WERI-Rb-1 (cell line): ENCODE measurements around the gene HSPB9.

Source experiments
- DNase-seq: peaks from one replicate; pipeline ENCODE4 v3.0.0-alpha.2; 2020
- H3K27ac ChIP-seq: fragments of 250-450 bp; sonication (Bioruptor Pico); 2 replicates; pipeline ENCODE4 v1.5.1; 2020; ENCODE audit warnings: mild to moderate bottlenecking, moderate library complexity
- H3K27me3 ChIP-seq: fragments of 250-450 bp; sonication (Bioruptor Pico); 2 replicates; pipeline ENCODE4 v1.5.1; 2021; ENCODE audit warnings: mild to moderate bottlenecking, low read depth, moderate library complexity; ENCODE audit not compliant: insufficient read depth, severe bottlenecking
- H3K36me3 ChIP-seq: fragments of 250-450 bp; sonication (Bioruptor Pico); 2 replicates; pipeline ENCODE4 v1.5.1; 2020; ENCODE audit warnings: mild to moderate bottlenecking, moderate library complexity
- H3K4me3 ChIP-seq: 2 replicates; pipeline ENCODE4 v1.5.1; 2011; ENCODE audit warnings: low read depth, mild to moderate bottlenecking, control low read depth, low read length
- H3K9me3 ChIP-seq: fragments of 250-450 bp; sonication (Bioruptor Pico); 2 replicates; pipeline ENCODE4 v1.5.1; 2021; ENCODE audit warnings: mild to moderate bottlenecking, moderate library complexity; ENCODE audit not compliant: severe bottlenecking
- TF ChIP-seq, protein P1 (sequence below): IDR thresholded peaks from 2 replicates; pipeline ENCODE4 v1.5.1; 2011; ENCODE audit warnings: low read depth, mild to moderate bottlenecking, control low read depth, inconsistent platforms, low read length

Gene HSPB9

GRCh38 chr17:42079541-42079940 lies 43.1 kb upstream of the HSPB9 start:
- DNase-seq: no peak
- Histone ChIP-seq H3K9me3 (no peaks in the 10 kb centered on the region), H3K27ac (no peak overlapping the region), H3K27me3 (no peaks in the 10 kb centered on the region), H3K36me3 (no peaks in the 10 kb centered on the region), H3K4me3 (no peak overlapping the region)
- TF ChIP-seq, protein P1, sequence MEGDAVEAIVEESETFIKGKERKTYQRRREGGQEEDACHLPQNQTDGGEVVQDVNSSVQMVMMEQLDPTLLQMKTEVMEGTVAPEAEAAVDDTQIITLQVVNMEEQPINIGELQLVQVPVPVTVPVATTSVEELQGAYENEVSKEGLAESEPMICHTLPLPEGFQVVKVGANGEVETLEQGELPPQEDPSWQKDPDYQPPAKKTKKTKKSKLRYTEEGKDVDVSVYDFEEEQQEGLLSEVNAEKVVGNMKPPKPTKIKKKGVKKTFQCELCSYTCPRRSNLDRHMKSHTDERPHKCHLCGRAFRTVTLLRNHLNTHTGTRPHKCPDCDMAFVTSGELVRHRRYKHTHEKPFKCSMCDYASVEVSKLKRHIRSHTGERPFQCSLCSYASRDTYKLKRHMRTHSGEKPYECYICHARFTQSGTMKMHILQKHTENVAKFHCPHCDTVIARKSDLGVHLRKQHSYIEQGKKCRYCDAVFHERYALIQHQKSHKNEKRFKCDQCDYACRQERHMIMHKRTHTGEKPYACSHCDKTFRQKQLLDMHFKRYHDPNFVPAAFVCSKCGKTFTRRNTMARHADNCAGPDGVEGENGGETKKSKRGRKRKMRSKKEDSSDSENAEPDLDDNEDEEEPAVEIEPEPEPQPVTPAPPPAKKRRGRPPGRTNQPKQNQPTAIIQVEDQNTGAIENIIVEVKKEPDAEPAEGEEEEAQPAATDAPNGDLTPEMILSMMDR: no peak

- TF ChIP-seq, protein P1: no peak
- H3K9me3 ChIP-seq: no peaks in the 10 kb centered on the region
- no peak overlapping the region for H3K27ac ChIP-seq
- H3K36me3 ChIP-seq: no peaks in the 10 kb centered on the region
- no peaks in the 10 kb centered on the region for H3K27me3 ChIP-seq
- no peak overlapping the region for H3K4me3 ChIP-seq
- no peak for DNase-seq
Measured at GRCh38 chr17:42081516-42082129, 41.0 kb upstream of the HSPB9 start.

DNA sequence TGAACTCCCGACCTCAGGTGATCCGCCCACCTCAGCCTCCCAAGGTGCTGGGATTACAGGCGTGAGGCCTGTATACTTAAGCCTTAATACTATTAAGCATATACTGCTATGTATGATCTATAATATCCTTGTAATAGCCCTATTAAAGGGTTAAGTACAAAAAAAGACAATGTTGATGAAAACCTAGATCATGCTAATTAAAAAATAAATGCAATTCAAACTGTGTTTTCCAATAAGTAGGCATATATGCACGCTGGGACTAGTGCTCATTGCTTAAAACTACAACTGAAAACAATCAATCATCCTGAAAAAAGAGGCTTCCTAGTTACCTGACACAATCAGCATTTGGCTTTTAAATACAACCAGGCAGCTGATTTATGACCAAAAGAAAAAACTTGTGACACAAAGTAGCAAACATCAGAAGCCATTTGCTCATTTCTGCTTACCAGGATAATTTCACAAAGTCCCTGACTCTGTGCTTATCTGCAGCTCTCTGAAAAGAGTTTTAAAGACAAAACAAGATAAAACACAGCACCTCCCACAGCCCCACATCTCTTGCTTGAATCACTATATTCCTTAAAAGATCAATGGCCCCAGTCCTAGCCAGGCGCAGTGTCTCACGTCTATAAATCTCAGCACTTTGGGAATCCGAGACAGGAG lies 35.4 kb upstream of the HSPB9 start:
- no peaks in the 10 kb centered on the region for H3K9me3 ChIP-seq
- no peaks in the 10 kb centered on the region for H3K36me3 ChIP-seq
- peak; percentile 45 for DNase-seq
- no peaks in the 10 kb centered on the region for H3K27me3 ChIP-seq
- no peak overlapping the region for H3K27ac ChIP-seq
- H3K4me3 ChIP-seq: no peak overlapping the region
- TF ChIP-seq, protein P1: no peak

- no peak overlapping the region for H3K4me3 ChIP-seq
- H3K9me3 ChIP-seq: no peaks in the 10 kb centered on the region
- no peaks in the 10 kb centered on the region for H3K27me3 ChIP-seq
- no peak for DNase-seq
- no peak overlapping the region for H3K27ac ChIP-seq
- H3K36me3 ChIP-seq: no peaks in the 10 kb centered on the region
- TF ChIP-seq, protein P1: no peak
Measured at GRCh38 chr17:42087736-42088705, 34.6 kb upstream of the HSPB9 start.

DNA sequence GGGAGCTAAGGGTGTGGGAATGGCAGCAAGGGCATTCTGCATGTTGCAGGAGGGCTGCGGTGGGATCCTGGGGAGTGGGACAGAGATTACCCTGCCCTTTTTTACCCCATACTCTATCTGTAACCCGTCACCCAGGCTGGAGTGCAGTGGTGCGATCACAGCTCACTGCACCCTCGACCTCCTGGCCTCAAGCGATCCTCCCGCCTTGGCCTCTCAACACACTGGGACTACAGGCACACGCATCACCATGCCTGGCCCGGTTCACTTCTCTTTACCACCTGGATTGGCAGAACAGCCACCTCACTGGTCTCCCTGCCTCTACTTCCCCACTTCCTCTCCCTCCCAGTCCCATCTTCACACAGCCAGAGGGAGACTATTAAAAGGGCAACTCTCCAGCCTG lies 33.9 kb upstream of the HSPB9 start:
- H3K27me3 ChIP-seq: no peaks in the 10 kb centered on the region
- no peaks in the 10 kb centered on the region for H3K9me3 ChIP-seq
- no peak overlapping the region for H3K4me3 ChIP-seq
- no peaks in the 10 kb centered on the region for H3K36me3 ChIP-seq
- TF ChIP-seq, protein P1: no peak
- H3K27ac ChIP-seq: no peak overlapping the region
- no peak for DNase-seq
